HK-2 (cell line): Measurements from ENCODE around the gene FNBP1L.

Source experiments
- DNase-seq: peaks from one replicate; pipeline ENCODE4 v3.0.0-alpha.2; 2018; ENCODE audit not compliant: unreplicated experiment

The FNBP1L gene

GRCh38 chr1:93447481-93448291 lies at the start of gene FNBP1L:
TSS of gene FNBP1L (plus strand) at chr1:93448118. CDS start at chr1:93448282, 164 bp downstream.
- DNase-seq, result peak; percentile 80

- DNase-seq, result no peak
Measured at GRCh38 chr1:93399781-93400180, 48.1 kb upstream of the FNBP1L start.

- DNase-seq, result no peak
Measured at GRCh38 chr1:93408203-93408602, 39.7 kb upstream of the FNBP1L start.

- DNase-seq, result no peak
Measured at GRCh38 chr1:93411000-93411399, 36.9 kb upstream of the FNBP1L start.

GRCh38 chr1:93414749-93415148 lies 33.2 kb upstream of the FNBP1L start:
- DNase-seq, result no peak

GRCh38 chr1:93415296-93415695 lies 32.6 kb upstream of the FNBP1L start:
- no peak for DNase-seq

- DNase-seq, result no peak
Measured at GRCh38 chr1:93416183-93416582, 31.7 kb upstream of the FNBP1L start.

- DNase-seq, result no peak
Measured at GRCh38 chr1:93419344-93419743, 28.6 kb upstream of the FNBP1L start.

GRCh38 chr1:93420400-93420799 lies 27.5 kb upstream of the FNBP1L start:
- no peak for DNase-seq

GRCh38 chr1:93426181-93426580 lies 21.7 kb upstream of the FNBP1L start:
- no peak for DNase-seq

GRCh38 chr1:93427656-93428055 lies 20.3 kb upstream of the FNBP1L start:
- DNase-seq, result no peak

- no peak for DNase-seq
Measured at GRCh38 chr1:93433407-93433961, 14.4 kb upstream of the FNBP1L start.

- DNase-seq, result no peak
Measured at GRCh38 chr1:93434088-93434487, 13.8 kb upstream of the FNBP1L start.

GRCh38 chr1:93434987-93435386 lies 12.9 kb upstream of the FNBP1L start:
- DNase-seq, result no peak

- no peak for DNase-seq
Measured at GRCh38 chr1:93435443-93435842, 12.5 kb upstream of the FNBP1L start.

- DNase-seq, result no peak
Measured at GRCh38 chr1:93436496-93436895, 11.4 kb upstream of the FNBP1L start.

- DNase-seq, result no peak
Measured at GRCh38 chr1:93437976-93438605, 9.8 kb upstream of the FNBP1L start.

- DNase-seq, result no peak
Measured at GRCh38 chr1:93438716-93439115, 9.2 kb upstream of the FNBP1L start.

GRCh38 chr1:93440272-93440671 lies 7.6 kb upstream of the FNBP1L start:
- DNase-seq, result no peak

GRCh38 chr1:93440706-93441105 lies 7.2 kb upstream of the FNBP1L start:
- no peak for DNase-seq

- no peak for DNase-seq
Measured at GRCh38 chr1:93441589-93441988, 6.3 kb upstream of the FNBP1L start.

- no peak for DNase-seq
Measured at GRCh38 chr1:93442008-93442666, 5.8 kb upstream of the FNBP1L start.

- no peak for DNase-seq
Measured at GRCh38 chr1:93442741-93443140, 5.2 kb upstream of the FNBP1L start.
